ENCODE results near the gene KLRF2. TPM values are rescaled to one million over a fixed set of nuclear protein-coding genes. Genes with fewer than 3 reads are reported as not detected.

KLRF2 gene
- total RNA-seq, 1 donor from 2014 or later, result not detected

DNA sequence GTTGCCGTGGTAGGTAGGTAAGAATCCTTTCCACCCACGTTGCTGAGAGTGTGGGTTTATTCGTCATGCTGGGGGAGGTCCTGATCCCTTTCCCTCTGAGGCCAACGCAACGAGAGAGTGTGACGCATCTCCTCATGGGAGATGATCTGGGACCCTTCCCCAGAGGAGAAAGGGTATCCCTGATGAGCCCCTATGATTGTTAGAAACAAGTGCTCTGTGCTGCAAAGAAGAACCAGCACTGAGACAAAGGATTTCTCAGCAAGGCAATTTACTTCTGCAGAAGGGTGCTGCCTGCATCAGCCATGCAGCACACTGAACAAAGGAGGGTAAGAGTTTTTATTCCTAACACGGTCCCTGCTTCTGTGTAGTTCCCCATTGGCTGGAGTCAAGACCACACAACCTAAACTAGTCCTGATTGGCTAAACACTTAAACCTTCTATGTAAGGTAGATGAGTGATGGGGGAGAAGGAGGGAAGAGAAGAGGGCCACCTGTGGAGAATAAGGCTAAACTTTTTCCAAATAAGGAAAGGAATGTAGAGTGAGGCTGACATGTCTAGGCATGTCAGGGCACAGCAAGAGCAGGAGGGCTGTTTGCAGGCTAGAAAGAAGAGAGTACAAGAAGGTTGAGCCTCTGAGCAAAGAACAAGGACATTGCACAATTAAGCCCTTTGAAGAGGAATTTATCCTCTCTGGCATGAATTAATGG, 29.6 kb downstream of the KLRF2 start:
- no peak for ATAC-seq
- no peak overlapping the region for H3K4me3 ChIP-seq
- intact Hi-C loops (cut with DNase I), result loop anchor here (10.0 kb wide), 1 partner anchor 96 kb away; no protein-coding TSS in a partner anchor

DNA sequence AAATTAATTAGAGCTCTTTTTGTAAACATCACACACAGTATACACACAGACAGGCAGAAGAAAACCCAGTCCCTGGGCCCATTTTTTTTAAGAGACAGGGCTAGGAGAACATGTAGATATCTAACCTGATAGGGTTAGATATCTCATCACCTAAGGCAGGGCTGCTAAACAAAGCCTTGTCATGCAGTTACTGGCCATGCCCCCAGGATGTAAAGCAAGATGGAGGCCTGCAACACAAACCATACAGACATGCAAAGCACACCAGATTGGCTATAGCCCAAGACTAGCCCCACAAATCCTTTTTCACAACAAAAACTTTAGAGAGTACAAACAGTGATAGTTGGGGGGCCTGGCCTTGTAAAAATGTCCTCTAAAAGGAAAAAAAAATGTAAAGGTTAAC, 30.4 kb downstream of the KLRF2 start:
- no peaks in the 10 kb centered on the region for H3K27me3 ChIP-seq
- intact Hi-C loops (cut with DNase I), result loop anchor here (10.0 kb wide), 1 partner anchor 97 kb away; no protein-coding TSS in a partner anchor
- peaks cover 12% of the 10 kb centered on the region for H3K9me3 ChIP-seq
- DNase-seq (no peak), ATAC-seq (no peak)
- H3K36me3 ChIP-seq, result no peaks in the 10 kb centered on the region
- H3K27ac ChIP-seq, result no peak overlapping the region
- TF ChIP-seq, protein P1, sequence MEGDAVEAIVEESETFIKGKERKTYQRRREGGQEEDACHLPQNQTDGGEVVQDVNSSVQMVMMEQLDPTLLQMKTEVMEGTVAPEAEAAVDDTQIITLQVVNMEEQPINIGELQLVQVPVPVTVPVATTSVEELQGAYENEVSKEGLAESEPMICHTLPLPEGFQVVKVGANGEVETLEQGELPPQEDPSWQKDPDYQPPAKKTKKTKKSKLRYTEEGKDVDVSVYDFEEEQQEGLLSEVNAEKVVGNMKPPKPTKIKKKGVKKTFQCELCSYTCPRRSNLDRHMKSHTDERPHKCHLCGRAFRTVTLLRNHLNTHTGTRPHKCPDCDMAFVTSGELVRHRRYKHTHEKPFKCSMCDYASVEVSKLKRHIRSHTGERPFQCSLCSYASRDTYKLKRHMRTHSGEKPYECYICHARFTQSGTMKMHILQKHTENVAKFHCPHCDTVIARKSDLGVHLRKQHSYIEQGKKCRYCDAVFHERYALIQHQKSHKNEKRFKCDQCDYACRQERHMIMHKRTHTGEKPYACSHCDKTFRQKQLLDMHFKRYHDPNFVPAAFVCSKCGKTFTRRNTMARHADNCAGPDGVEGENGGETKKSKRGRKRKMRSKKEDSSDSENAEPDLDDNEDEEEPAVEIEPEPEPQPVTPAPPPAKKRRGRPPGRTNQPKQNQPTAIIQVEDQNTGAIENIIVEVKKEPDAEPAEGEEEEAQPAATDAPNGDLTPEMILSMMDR (IDR thresholded peaks at IDR 0.05), result no peak
- no peak overlapping the region for H3K4me3 ChIP-seq
- no peaks in the 10 kb centered on the region for H3K4me1 ChIP-seq

More for the DNA sequence above, 29.6 kb downstream of the KLRF2 start:
- TF ChIP-seq, protein P1 (IDR thresholded peaks at IDR 0.05), result no peak
- H3K9me3 ChIP-seq, result peaks cover 12% of the 10 kb centered on the region
- no peak for DNase-seq
- H3K27ac ChIP-seq, result no peak overlapping the region
- no peaks in the 10 kb centered on the region for H3K36me3 ChIP-seq
- no peaks in the 10 kb centered on the region for H3K4me1 ChIP-seq
- no peaks in the 10 kb centered on the region for H3K27me3 ChIP-seq

DNA sequence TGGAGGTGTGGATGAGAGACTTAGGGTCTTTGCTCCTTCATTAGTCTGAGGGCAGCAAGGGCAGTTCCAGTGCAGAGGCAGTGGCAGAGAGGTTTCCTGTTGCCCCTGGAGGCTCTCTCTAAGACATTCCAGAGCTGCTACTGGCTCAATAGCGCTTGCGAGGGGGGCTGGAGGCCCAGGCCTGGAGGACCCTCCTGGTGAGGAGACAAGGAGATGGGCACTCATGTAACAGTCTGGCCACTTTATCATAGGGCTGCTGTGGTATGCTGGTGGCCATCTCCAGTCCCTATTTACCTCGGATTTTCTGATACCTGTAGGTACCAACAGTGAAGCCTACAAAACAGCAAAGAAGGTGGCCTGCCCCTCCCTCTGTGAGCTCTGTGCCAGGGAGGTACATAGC, 38.2 kb downstream of the KLRF2 start:
- Histone ChIP-seq H3K27ac (no peak overlapping the region), H3K36me3 (no peaks in the 10 kb centered on the region), H3K27me3 (no peaks in the 10 kb centered on the region), H3K9me3 (no peaks in the 10 kb centered on the region), H3K4me3 (no peak overlapping the region), H3K4me1 (no peaks in the 10 kb centered on the region)
- TF ChIP-seq, protein P1 (IDR thresholded peaks at IDR 0.05), result no peak
- DNase-seq (no peak), ATAC-seq (no peak)
- intact Hi-C loops (cut with DNase I), result loop anchor here (10.0 kb wide), 1 partner anchor 105 kb away; no protein-coding TSS in a partner anchor

DNA sequence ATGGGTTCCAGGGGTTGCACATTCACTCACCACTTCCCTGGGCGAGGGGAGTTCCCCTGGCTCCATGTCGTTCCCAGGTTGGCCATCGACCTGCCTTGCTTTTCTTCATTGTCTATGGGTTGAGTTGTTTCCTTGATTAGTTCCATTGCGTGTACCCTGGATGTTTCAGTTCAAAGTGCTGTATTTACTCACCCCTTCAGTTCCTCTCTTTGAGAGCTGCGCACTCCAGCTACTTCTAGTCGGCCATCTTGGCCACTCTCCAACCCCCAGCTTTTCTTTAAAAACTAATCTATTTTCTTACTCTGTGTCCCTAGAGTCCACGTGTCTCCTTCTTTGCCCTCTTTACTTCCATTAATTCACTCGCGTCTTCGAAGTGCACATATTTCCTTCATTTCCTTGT, 39.2 kb downstream of the KLRF2 start:
- ATAC-seq (peak; percentile 67), DNase-seq (no peak)
- no peak overlapping the region for H3K4me3 ChIP-seq
- no peak overlapping the region for H3K27ac ChIP-seq
- H3K27me3 ChIP-seq, result no peaks in the 10 kb centered on the region
- intact Hi-C loops (cut with DNase I), result no loop called here
- H3K9me3 ChIP-seq, result no peaks in the 10 kb centered on the region
- H3K4me1 ChIP-seq, result no peaks in the 10 kb centered on the region
- H3K36me3 ChIP-seq, result no peaks in the 10 kb centered on the region
- TF ChIP-seq, protein P1 (IDR thresholded peaks at IDR 0.05), result no peak

DNA sequence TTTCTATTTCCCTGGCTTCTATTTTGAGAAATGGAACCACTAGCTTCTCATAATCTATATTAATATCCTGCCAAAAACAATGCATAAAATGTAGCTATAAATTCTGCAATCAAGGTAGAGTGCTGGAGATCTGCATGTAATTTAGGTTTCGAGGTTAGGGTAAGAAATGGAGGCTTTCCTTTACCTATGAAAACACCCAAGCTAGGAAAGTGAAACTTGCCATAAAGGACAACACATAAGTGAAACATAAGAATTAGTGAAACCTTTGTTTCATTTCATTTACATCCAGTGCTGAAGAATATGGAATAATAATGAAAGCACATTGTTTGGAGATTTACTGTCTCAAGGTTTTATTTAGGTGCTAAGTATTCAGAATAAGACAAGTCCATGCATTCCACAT, 41.1 kb downstream of the KLRF2 start:
- Histone ChIP-seq H3K4me1 (no peaks in the 10 kb centered on the region), H3K27me3 (no peaks in the 10 kb centered on the region), H3K4me3 (no peak overlapping the region), H3K9me3 (no peaks in the 10 kb centered on the region), H3K27ac (no peak overlapping the region), H3K36me3 (no peaks in the 10 kb centered on the region)
- TF ChIP-seq, protein P1 (IDR thresholded peaks at IDR 0.05), result no peak
- intact Hi-C loops (cut with DNase I), result no loop called here
- no peak for ATAC-seq
- DNase-seq, result no peak

Data from upper lobe of right lung (tissue), 1 donor.